8988T (cell line): ENCODE measurements around the gene LGALS9.
"Not testable (repeated sequence)": the region's sequence is repeated elsewhere in the genome, so short reads cannot be mapped to it uniquely, and the experiment has no call there.

Experiments used
- DNase-seq: peaks from one replicate; pipeline ENCODE4 v3.0.0; 2011

LGALS9 gene

DNA sequence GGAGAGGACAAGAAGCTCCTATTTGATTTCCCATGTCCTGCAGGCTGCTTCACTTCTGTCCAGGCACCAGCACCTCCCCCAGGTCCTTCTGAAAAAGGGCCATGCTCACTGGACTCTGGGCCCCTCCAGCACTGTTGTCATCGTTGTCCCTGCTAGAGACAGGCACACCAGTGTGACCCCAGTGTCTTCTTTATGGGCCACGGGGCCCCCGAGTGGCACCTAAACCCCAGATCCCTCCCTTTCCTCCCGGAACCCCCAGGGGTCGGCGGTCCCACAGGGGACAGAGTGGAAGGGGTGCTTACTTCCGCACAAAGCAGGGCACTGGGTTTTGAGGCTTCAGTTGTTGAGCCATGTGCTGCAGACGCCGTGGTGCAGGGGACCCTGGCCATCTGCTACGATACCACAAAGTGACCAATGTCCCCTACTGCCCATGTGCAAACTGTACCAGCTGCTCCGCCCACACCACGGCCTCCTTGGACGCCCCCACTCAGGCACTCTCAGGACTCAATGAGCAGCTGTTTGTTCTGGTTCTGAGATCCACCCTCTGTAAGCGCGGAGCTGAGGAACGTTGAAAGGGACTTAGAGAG lies 24.6 kb downstream of the LGALS9 start:
- not testable (repeated sequence) for DNase-seq

DNA sequence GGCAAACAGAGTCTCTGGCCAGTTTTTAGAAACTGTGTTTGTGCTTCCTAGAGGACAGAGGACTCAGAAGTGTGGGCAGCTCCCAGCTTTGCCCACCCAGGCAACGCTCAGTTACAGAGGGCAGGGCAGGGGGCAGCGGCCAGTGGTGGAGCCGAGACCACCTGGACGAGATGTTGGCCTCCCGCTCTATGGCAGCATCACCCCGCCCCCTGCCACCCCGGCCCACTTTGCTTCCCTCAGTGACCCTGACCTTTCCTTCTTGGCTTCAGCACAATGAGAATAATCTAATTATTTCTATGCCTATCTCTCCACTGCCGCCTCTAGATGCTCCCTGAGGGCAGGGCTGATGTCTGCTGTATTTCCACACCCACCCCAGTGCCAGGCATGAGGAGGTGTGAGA lies 25.6 kb downstream of the LGALS9 start:
- not testable (repeated sequence) for DNase-seq

DNA sequence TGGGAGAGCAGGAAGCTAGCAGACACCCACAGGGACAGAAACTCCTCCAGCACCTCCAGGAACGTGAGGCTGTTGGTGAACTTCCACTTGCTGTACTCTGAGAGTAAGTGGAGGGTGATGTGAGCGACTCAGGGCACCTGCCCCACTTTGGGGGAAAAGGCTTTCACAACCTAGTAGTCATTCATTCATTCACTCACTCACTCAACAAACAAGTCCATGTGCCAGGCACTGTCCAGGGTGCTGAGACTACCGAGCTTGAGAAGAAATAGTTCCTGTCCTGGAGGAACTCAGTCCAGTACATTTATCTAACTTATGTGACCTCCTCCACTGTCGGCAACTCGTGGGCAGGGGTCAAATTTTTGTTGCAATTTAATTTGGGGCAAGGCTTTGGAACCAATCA lies 26.6 kb downstream of the LGALS9 start:
- no peak for DNase-seq

DNA sequence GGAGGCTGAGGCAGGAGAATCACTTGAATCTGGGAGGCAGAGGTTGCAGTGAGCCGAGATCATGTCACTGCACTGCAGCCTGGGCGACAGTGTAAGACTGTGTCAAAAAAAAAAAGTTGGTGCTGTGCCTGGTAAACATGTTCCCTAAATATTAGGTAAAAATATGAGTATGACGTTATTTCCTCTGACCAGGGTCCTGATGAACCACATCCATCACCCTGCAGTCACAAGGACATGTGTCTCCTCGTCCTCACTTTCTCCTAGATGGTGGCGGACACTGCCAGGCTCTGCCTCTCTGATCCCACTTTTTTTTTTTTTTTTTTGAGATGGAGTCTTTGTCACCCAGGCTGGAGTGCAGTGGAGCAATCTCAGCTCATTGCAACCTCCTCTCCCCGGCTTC lies 28.7 kb downstream of the LGALS9 start:
- no peak for DNase-seq

DNA sequence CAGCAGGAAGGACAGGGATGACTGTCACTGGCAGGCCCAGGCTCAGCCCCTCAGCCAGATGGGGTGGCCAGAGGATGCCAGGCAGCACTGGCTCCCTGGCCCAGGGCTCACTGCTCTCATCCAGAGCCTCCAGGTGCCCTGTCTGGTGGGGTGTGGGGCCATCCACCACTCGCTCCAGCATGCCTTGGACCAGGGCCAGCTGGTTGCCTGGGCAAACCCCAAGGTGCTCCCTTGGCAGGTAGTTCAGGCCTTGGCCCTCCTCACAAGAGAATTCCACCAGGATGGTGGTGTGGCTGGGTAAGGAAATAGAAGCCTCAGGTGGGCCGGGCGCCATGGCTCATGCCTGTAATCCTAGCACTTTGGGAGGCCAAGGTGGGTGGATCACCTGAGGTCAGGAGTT lies 29.4 kb downstream of the LGALS9 start:
- DNase-seq = no peak

DNA sequence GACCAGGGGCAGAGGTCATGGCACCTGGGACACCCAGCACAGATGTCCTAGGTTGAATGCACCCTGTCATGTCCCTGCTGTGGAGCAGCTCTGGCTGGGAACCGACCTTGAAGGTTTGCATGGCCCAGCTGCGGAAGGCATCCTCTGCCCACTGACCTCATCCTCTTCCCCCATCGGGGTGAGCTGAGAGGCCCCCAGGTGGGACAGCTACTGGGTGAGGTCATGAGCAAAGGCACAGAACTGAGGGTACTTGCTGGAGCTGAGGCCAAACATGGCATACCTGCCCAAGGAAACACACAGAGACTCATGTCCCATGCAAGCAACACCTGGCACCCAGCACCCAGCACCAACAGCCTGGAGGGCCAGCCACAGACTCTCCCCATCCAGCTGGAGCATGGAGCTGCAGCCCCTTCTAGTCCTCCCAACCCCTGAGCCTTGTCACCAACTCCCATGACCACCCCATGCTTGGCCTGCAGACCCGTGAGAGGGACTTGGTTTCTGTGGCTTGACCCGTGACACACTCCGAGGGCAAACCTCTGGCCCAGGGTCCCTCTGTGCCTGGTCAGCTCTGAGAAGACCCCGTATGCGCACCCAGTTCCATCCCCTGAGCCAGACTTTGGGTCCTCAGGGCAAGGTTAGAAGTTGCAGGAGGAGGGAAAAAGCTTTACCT lies 33.1 kb downstream of the LGALS9 start:
- DNase-seq = no peak

DNA sequence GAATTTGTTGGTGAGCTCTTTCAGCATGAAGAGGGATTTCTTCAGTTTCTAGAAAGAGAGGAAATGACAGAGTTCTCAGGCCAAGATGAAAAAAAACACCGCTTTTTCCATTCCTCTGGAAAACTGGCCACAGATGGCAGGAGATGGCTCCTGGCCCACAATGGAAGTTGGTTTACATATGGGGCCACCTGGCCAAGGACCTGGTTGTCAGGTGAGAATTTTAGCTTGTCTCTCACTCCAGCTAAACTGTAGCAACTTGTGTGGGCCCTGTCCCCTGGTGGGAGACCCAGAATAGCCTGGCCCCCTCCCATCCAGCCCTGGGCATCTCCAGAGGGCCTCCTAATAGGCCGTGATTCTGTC lies 33.6 kb downstream of the LGALS9 start:
- DNase-seq = no peak

DNA sequence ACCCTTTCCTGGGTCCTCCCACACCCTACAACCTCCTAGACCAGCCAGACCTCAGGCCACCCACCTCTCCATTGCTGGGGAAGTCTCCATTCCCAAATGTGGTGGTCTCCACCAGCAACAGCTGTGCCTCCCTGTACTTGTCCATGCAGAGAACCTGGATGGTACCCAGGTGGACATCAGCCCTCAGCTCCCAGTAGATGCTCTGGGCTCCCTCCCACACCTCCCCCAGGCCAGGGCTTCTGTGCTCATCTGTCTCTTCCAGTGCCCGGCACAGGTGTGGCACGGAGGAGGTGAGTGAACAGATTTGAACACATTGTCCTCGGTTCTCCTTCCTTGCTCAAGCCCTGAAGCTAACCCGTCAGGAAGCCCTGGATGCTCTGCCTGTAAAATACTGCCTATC lies 34.6 kb downstream of the LGALS9 start:
- no peak for DNase-seq

DNA sequence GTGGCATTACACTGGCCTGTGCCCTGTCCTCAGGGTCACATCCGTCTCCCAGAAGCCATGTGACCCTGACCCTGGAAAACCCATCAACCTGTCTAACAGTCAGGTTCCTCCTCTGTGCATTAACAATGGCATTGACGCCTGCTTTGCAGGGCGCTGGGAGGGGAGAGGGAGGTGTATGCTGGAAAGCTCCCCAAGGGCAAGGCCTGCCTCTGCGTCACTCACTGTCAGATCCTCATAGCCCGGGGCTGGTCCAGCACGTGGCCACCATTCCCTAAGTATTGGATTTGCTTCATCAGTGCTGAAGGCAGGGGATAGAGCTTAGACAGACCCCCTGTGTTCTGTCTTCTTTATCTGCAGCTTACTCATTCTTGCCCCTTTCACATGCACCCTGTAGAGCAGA lies 35.3 kb downstream of the LGALS9 start:
- DNase-seq = not testable (repeated sequence)

DNA sequence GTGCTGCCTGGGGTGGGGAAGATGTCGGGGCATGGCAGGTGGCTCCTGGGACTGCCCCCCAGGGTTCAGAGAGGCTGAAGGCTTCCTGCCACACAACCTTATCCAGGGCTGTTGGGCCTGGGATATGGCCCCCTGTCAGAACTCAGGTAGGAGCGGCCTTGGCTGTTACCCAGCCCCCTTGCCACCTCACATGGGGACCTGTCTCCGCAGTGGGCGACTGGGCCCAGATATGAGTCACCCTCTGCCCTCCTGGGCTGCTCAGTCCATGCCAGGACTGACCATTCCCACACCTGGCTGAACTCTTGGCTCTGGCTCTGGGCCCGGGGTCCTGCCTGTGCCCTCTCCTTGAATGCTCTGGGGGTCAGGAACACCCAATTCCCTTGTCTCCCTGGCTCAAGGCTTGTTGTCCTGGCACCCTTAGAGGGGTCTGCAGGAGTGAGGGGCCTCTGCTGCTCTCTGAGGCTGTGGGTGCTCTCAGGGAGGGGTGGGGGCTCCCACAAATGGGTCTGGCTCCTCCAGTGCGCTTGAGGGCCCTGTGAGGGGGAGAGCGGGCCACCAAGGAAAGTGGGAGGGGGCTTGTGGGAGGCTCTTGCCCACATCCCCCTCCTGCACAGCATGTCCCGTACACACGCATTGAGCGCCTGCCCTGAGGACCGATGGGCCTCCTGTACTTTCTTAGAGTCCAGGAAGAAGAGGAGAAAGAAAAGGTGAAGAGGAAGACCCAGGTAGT lies 36.0 kb downstream of the LGALS9 start:
- DNase-seq = no peak

DNA sequence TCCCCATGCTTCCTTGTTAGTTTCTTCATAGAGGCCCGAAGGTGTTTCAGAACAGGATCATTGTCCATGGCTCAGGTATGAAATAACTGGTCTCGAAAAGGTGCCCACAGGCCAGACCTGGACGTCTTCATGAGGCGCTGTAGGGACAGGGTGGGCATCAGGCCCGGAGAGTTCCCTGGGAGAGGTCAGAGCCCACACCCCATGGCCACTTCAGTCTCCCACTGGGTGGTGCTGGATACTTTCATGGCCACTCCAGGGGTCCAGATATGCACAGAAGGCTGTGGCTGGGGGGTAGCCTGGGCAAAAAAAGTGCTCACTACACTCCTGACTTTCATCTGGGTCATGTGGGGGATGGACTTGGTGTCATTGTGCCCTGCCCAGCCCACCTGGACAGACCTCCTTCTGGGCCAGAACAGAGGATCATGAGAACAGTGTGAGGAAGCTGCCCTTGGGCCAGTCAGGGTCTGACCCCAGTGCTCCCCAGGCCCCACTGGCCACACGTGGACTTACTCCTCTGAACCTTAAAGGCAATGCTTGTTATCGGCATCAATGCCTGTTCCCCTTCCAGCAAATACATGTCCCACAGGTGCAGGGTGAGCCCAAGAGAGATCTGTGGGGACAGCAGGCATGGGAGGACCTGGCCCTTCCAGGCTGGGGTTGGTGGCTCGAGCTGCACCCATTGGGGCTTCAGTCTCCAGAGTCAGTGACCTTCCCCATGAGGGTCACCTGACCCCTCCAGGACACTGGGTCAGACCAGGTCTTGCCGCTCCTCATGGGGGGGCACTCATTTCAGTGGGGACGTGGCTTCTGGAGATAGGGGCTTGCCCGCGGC lies 36.9 kb downstream of the LGALS9 start:
- no peak for DNase-seq

DNA sequence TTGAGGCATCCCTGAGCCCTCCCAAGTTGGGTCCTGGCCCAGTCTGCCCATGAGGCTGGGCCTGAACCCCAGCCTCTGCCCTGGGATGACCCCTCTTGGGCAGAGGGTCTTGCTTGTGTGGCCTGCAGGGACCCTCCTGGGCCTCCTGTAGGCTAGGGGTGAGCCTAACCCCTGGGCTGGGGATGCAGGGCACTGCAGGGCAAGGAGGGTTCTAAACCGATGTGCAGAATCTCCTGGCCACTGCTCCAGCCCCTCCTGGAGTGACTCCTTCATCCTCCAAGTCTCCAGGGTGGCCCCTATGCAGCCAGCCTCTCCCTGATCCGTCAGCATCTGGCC lies 37.5 kb downstream of the LGALS9 start:
- no peak for DNase-seq

DNA sequence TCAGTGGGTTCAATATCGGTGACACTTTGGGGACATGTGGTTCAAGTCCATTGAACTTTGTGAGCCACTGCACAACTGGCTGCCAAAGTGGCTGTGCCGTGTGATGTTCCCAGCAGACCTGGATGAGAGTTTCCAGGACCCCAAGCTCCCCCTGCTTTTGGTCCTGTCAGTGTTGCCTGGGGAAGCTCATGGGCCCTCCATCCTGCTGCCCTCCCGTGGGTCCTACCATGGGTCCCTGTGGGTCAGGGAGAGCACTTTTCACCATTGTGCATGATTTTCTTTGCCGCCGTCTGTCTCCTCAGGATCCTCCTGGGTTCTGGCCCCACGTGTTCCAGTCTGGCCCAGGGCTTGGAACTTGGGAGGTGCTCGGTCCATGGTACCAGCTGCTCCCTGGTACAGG lies 38.1 kb downstream of the LGALS9 start:
- DNase-seq = no peak

DNA sequence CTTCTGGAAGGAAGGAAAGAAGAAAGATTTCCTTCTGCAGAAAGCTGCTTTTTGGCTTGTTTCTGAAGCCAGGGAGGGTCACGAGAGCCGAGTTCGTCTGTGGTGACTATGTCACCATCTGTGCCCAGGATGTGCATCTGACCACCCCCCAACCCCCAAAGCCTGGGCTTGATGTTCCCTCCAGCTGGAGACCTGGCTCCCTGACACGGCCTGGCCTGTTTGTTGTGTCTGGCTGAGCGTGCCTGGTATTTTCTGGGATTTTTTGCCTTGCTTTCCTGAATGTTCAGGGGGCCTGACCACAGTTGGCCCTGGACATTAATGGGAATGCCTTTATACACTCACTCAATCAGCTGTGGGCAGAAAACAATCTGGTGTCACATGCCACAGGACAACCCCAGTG lies 38.9 kb downstream of the LGALS9 start:
- DNase-seq = no peak

DNA sequence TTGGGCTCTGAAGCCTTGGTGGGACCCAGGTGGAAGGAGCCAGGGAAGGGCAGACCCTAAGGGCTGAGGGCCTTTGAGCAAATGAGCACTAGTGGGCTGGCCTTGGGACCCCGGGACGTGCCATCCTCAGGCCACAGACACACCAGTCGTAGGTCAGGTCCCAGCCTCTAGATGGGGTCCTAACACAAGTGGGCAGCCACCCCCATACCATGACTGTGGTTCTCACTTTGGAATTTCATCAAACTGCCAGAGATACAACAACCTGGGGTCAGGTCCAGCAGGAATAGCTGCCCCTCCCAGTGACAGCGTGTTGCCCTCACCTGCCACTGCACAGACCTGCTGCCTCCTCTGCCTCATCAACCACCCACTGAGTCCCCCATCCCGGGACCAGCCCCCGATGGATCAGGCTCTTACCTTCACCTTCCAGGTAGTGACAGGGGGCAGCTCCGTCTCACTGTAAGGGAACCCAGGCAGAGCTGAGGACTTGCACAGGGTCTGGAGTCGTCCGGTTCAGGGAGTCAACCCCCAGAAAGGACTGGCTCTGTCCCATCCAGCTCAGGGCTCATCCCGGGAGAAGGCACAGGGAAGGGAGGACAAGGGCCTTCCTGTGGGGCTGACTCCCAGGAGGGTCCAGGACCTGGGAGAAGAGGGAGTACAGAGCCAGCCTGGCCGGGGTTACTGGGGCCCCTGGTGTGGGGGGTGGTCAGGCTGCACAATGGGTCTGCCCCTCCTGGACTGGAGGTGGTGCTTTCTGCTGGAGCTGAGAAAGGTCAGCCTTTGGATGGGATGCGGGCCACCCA lies 40.0 kb downstream of the LGALS9 start:
- no peak for DNase-seq

DNA sequence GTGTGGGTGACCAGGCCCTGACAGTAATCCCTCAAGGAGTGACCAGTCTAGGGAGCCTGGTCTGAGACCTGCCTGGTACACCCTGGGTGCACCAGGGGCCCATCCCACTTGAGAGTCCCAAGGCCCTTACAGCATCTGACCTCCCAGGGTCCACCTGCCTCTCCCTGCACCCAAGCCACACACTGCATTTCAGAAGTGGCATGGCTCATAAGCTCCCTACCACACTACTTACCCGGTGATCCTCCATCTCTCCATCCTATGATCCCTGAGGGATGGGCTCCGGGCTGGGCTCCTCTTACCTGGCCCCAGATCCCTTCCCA lies 40.6 kb downstream of the LGALS9 start:
- DNase-seq = no peak

DNA sequence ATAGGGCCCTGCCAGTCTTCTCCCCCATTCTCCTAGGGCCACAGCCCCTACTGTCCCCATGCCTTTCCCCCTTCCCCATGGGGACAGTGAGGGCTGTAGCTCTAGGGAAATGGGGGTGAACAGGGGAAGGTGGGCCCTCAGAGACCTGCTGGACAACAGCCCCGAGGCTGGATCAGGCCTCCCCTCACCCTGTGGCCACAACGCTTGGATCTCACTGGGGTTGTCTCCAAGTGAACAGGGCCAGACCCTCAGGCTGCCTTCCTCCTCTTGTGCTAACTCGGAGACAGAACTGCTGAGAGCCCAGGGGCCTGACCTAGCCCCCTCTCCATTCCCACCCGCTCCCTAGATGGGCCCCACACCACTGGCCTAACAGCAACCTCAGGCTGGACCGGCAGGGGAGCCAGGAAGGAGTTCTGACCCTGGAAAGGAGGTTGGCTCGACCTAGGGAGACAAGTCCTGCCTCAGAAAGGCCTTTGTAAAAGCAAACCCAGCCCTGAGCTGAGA lies 41.0 kb downstream of the LGALS9 start:
- not testable (repeated sequence) for DNase-seq

DNA sequence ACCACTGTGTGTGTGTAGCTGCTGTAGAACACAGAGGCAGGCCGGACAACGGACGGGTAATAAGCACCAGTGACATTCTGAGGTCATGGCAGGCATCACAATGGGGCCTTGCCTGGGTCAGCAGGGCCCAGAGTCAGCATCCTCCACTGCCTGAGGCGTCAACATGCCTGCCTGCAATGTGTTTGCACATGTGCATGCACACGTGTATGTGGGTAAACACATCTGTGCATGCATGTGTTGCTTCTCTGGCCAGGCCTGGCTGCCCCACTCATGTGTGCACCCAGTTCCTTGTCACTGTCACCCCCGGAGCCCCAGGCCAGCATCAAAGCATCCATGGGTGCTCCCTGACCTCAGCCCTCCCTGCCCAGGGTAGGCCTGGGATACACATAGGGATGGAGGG lies 43.3 kb downstream of the LGALS9 start:
- no peak for DNase-seq

DNA sequence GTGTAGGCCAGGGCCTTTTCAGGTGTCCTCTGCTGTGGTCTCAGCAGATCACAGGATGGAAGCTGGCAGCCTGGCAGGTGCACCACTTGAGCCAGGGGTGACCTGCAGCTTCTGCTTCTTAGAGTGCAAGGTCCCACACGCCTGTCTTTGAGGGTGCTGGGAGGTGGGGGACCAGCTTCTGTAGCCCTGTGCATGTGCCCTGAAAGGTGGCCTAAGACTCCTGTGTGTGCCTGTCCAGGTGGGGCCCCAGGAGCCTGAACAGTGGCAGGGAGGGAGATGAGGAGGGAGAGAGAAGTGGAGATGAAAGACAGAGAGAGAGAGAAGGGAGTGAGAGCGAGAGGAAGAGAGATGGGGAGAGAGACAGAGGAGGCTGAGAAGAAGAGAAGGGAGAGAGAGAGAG lies 46.2 kb downstream of the LGALS9 start:
- no peak for DNase-seq

DNA sequence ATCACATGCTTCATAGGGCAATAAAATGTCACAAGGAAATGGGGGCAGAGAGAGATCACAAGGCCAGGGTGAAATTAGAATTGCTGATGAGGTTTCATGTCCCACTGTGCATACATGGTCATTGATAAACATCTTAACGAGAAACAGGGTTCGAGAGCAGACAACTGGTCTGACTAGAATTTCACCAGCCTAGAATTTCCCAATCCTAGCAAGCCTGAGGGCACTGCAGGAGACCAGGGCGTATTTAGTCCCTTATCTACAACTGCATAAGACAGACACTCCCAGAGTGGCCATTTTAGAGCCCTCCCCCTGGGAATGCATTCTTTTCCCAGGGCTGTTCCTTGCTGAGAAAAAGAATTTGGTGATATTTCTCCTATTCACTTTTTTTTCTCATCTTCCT lies 55.3 kb downstream of the LGALS9 start:
- not testable (repeated sequence) for DNase-seq

DNA sequence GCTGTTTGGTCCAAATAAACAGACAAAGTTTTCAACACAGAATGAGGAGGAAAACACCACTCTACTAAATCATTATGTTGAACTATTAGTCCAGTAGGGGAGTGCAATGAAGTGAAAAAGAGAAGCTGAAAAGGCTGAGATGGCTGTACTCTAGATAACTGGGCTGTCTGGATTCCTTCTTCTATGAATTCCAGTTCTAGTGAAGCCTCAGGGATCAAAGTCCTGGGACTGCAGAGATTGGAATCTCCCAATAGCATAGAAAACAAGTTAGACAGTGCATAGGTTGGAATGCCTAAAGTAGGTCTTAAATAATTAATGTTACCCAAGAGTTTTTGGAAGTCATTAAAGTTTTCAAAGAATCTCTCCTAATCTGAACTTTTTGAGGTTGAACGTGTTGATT lies 59.9 kb downstream of the LGALS9 start:
- DNase-seq = no peak

DNA sequence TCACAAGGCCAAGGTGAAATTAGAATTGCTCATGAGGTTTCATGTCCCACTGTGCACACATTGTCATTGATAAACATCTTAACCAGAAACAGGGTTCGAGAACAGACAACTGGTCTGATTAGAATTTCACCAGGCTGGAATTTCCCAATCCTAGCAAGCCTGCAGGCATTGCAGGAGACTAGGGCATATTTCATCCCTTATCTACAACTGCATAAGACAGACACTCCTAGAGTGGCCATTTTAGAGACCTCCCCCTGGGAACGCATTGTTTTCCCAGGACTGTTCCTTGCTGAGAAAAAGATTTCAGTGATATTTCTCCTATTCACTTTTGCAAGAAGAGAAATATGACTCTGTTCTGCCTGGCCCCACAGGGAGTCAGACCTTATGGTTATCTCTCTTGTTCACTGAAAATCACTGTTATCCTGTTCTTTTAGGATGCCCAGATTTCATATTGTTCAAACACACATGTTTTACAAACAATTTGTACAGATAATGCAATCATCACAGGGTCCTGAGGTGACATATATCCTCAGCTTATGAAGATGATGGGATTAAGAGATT lies 64.3 kb downstream of the LGALS9 start:
- not testable (repeated sequence) for DNase-seq
